Right atrium auricular region (tissue), 2 donors: Measurements from ENCODE around the gene CD200. TPM values are rescaled to one million over a fixed set of nuclear protein-coding genes. Genes with fewer than 3 reads are reported as not detected.
"Not testable (repeated sequence)": the region's sequence is repeated elsewhere in the genome, so short reads cannot be mapped to it uniquely, and the experiment has no call there.

ENCODE experiments used
- DNase-seq: peaks from one replicate; pipeline ENCODE4 v3.0.0-alpha.2; 2019; ENCODE audit warnings: low spot score
- H3K27ac ChIP-seq, 2 donors: fragments of 200-600 bp; sonication (generic); 1 replicate in 1 of 2; 2 replicates in 1 of 2; pipeline ENCODE4 v1.5.1; 2016 to 2019
- H3K27me3 ChIP-seq, 2 donors: fragments of 200-600 bp; sonication (generic); one replicate each; pipeline versions ENCODE4 v1.5.1 to v1.6.0; 2017 to 2019
- H3K36me3 ChIP-seq: fragments of 200-600 bp; sonication (generic); one replicate; pipeline ENCODE4 v1.5.1; 2016
- H3K4me1 ChIP-seq, 2 donors: fragments of 200-600 bp; sonication (generic); one replicate each; pipeline versions ENCODE4 v1.5.1 to v1.6.0; 2017 to 2019
- H3K4me3 ChIP-seq, 2 donors: fragments of 200-600 bp; sonication (generic); 1 replicate in 1 of 2; 2 replicates in 1 of 2; pipeline ENCODE4 v1.5.1; 2017 to 2019; ENCODE audit warnings: mild to moderate bottlenecking in 1 of 2, moderate library complexity in 1 of 2
- H3K9me3 ChIP-seq, 2 donors: fragments of 200-600 bp; sonication (generic); one replicate each; pipeline ENCODE4 v1.5.1; 2019
- total RNA-seq, 2 donors: library from RNA; depleted of rRNA; stranded (reverse); fragments of >200 nt; gene quantifications; one replicate each; pipeline ENCODE4 v1.1.0, GENCODE V29; 2016
- TF ChIP-seq, protein P1 (sequence below), 2 donors: fragments of 200-600 bp; sonication (generic); IDR thresholded peaks; one replicate each; pipeline ENCODE4 v1.5.1; 2019; ENCODE audit warnings: antibody characterized with exemption in 2 of 2

Gene CD200
- total RNA-seq, 2 donors from 2014 or later, result 5.7 to 12.1 TPM

DNA sequence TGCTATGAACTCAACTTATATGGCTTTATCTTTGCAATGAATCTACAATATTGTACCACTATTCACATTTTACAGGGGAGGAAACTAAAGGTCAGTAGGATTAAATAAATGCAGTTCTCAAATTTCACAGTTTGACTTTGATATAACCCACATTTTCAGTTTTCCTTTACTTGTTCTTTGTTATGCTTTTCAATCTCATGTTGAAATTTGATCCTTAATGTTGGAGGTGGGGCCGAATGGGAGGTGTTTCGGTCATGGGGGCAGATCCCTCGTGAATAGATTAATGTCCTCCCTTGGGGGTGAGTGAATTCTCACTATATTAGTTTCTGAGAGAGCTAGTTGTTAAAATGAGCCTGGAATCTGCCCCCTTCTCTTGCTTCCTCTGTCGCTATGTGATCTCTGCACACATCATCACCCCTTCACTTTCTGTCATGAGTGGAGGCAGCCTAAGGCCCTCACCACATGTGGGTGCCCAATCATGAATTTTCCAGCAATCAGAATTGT is 44.7 kb downstream of the CD200 start:
- no peaks in the 10 kb centered on the region for H3K27me3 ChIP-seq
- TF ChIP-seq, protein P1, sequence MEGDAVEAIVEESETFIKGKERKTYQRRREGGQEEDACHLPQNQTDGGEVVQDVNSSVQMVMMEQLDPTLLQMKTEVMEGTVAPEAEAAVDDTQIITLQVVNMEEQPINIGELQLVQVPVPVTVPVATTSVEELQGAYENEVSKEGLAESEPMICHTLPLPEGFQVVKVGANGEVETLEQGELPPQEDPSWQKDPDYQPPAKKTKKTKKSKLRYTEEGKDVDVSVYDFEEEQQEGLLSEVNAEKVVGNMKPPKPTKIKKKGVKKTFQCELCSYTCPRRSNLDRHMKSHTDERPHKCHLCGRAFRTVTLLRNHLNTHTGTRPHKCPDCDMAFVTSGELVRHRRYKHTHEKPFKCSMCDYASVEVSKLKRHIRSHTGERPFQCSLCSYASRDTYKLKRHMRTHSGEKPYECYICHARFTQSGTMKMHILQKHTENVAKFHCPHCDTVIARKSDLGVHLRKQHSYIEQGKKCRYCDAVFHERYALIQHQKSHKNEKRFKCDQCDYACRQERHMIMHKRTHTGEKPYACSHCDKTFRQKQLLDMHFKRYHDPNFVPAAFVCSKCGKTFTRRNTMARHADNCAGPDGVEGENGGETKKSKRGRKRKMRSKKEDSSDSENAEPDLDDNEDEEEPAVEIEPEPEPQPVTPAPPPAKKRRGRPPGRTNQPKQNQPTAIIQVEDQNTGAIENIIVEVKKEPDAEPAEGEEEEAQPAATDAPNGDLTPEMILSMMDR (IDR thresholded peaks at IDR 0.05), result no peak
- no peaks in the 10 kb centered on the region for H3K36me3 ChIP-seq
- no peak overlapping the region for H3K4me3 ChIP-seq
- DNase-seq, result no peak
- H3K4me1 ChIP-seq, result peaks cover 0 to 26% of the 10 kb centered on the region in 2 donors
- H3K27ac ChIP-seq, result no peak overlapping the region
- H3K9me3 ChIP-seq, result no peaks in the 10 kb centered on the region

- not testable (repeated sequence) for H3K27me3 ChIP-seq
- peaks cover 0 to 26% of the 10 kb centered on the region in 2 donors for H3K4me1 ChIP-seq
These were observed 45.4 kb downstream of the CD200 start for GRCh38 chr3:112378347-112378746.

GRCh38 chr3:112379020-112379690 is 46.2 kb downstream of the CD200 start:
- Histone ChIP-seq H3K4me3 (no peak overlapping the region), H3K4me1 (peaks cover 0 to 20% of the 10 kb centered on the region in 2 donors), H3K27me3 (no peaks in the 10 kb centered on the region), H3K27ac (no peak overlapping the region), H3K36me3 (no peaks in the 10 kb centered on the region), H3K9me3 (no peaks in the 10 kb centered on the region)
- no peak for DNase-seq
- TF ChIP-seq, protein P1 (IDR thresholded peaks at IDR 0.05), result no peak

More at GRCh38 chr3:112378347-112378746, 45.4 kb downstream of the CD200 start:
- not testable (repeated sequence) for H3K9me3 ChIP-seq, DNase-seq, H3K4me3 ChIP-seq, H3K36me3 ChIP-seq, H3K27ac ChIP-seq

DNA sequence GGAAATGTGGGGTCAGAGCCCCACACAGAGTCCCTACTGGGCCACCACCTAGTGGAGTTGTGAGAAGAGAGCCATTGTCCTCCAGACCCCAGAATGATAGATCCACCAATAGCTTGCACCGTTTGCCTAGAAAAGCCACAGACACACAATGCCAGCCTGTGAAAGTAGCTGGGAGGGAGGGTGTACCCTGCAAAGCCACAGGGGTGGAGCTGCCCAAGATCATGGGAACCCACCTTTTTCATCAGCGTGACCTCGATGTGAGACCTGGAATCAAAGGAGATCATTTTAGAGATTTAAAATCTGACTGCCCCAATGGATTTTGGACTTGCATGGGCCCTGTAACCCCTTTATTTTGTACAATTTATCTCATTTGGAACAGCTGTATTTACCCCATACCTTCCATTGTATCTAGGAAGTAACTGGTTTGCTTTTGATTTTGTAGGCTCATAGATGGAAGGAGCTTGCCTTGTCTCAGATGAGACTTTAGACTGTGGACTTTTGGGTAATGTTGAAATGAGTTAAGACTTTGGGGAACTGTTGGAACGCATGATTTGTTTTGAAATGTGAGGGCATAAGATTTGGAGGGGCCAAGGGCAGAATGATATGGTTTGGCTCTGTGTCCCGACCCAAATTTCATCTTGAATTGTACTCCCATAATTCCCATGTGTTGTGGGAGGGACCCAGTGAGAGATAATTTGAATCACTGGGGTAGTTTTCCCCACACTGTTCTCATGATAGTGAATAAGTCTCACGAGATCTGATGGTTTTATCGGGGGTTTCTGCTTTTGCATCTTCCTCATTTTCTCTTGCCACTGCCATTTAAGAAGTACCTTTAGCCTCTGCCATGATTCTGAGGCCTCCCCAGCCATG is 49.0 kb downstream of the CD200 start:
- H3K4me1 ChIP-seq, result peaks cover 0 to 3% of the 10 kb centered on the region in 2 donors
- H3K27me3 ChIP-seq, result no peaks in the 10 kb centered on the region
- no peak overlapping the region for H3K27ac ChIP-seq
- TF ChIP-seq, protein P1 (IDR thresholded peaks at IDR 0.05), result no peak
- no peak overlapping the region for H3K4me3 ChIP-seq
- H3K9me3 ChIP-seq, result no peaks in the 10 kb centered on the region
- no peak for DNase-seq
- H3K36me3 ChIP-seq, result no peaks in the 10 kb centered on the region

- no peaks in the 10 kb centered on the region for H3K9me3 ChIP-seq
- TF ChIP-seq, protein P1 (IDR thresholded peaks at IDR 0.05), result no peak
- no peak overlapping the region for H3K4me3 ChIP-seq
- no peaks in the 10 kb centered on the region for H3K36me3 ChIP-seq
- no peaks in the 10 kb centered on the region for H3K27me3 ChIP-seq
- DNase-seq, result no peak
- H3K4me1 ChIP-seq, result no peaks in the 10 kb centered on the region
- no peak overlapping the region for H3K27ac ChIP-seq
These were observed 49.7 kb downstream of the CD200 start for GRCh38 chr3:112382543-112383160.

- TF ChIP-seq, protein P1 (IDR thresholded peaks at IDR 0.05), result no peak
- Histone ChIP-seq H3K36me3 (no peaks in the 10 kb centered on the region), H3K27me3 (no peaks in the 10 kb centered on the region), H3K4me3 (no peak overlapping the region), H3K9me3 (no peaks in the 10 kb centered on the region), H3K27ac (no peak overlapping the region), H3K4me1 (no peaks in the 10 kb centered on the region)
- DNase-seq, result no peak
These were observed 51.8 kb downstream of the CD200 start for GRCh38 chr3:112384769-112385168.
